Measurements from ENCODE around the gene FAM98C. TPM values are rescaled to one million over a fixed set of nuclear protein-coding genes. Genes with fewer than 3 reads are reported as not detected.

The FAM98C gene
- total and polyA plus RNA-seq, 2 donors (not counting 1 experiment from before 2014, with no cell fraction given): 44.1 to 73.5 TPM

GRCh38 chr19:38355728-38356725 is 46.9 kb upstream of the FAM98C start:
- H3K4me3 ChIP-seq (ENCODE audit: control extremely low read depth in 1 of 5, extremely low read depth in 1 of 5, insufficient read depth in 1 of 5, low read depth in 2 of 5, low read length in 4 of 5): no peak overlapping the region
- H3K27me3 ChIP-seq (replicated peaks in 1 of 4; ENCODE audit: control extremely low read depth in 1 of 4, control insufficient read depth in 3 of 4, insufficient read depth in 4 of 4, low read length in 3 of 4): peaks cover 0 to 6% (median 1%) of the 10 kb centered on the region in 4 experiments
- H3K27ac Mint-ChIP-seq: no peak overlapping the region
- H4K20me1 ChIP-seq (ENCODE audit: control insufficient read depth, insufficient read depth, low read length, poor library complexity, severe bottlenecking): no peaks in the 10 kb centered on the region
- no peak for DNase-seq
- H3K36me3 ChIP-seq (replicated peaks in 1 of 2; ENCODE audit: control extremely low read depth in 1 of 2, control insufficient read depth in 1 of 2, extremely low read depth in 1 of 2, insufficient read depth in 2 of 2, low read length in 1 of 2): no peaks in the 10 kb centered on the region
- H3K4me3 Mint-ChIP-seq: no peak overlapping the region
- H3K9ac ChIP-seq (ENCODE audit: low read length): no peak overlapping the region
- H3K4me1 ChIP-seq (ENCODE audit: control insufficient read depth in 2 of 2, insufficient read depth in 2 of 2, low read length in 2 of 2): no peaks in the 10 kb centered on the region
- no peak for ATAC-seq (ENCODE audit: low read depth)
- H3K9me3 Mint-ChIP-seq (ENCODE audit: insufficient read depth): no peaks in the 10 kb centered on the region
- WGBS (ENCODE audit: insufficient coverage): 89% methylated on average over 10 of the region's 16 CpGs
- no peak for TF ChIP-seq EZH2 (IDR thresholded peaks at IDR 0.05; ENCODE audit: borderline replicate concordance, insufficient read depth, low read depth, low read length, poor library complexity, severe bottlenecking)
- TF ChIP-seq, protein P1, sequence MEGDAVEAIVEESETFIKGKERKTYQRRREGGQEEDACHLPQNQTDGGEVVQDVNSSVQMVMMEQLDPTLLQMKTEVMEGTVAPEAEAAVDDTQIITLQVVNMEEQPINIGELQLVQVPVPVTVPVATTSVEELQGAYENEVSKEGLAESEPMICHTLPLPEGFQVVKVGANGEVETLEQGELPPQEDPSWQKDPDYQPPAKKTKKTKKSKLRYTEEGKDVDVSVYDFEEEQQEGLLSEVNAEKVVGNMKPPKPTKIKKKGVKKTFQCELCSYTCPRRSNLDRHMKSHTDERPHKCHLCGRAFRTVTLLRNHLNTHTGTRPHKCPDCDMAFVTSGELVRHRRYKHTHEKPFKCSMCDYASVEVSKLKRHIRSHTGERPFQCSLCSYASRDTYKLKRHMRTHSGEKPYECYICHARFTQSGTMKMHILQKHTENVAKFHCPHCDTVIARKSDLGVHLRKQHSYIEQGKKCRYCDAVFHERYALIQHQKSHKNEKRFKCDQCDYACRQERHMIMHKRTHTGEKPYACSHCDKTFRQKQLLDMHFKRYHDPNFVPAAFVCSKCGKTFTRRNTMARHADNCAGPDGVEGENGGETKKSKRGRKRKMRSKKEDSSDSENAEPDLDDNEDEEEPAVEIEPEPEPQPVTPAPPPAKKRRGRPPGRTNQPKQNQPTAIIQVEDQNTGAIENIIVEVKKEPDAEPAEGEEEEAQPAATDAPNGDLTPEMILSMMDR (IDR thresholded peaks at IDR 0.05): no peak
- no peak overlapping the region for H3K27ac ChIP-seq (ENCODE audit: low read length in 2 of 2)
- CTCF ChIA-PET: no interaction called here
- H3K4me2 ChIP-seq (replicated peaks; ENCODE audit: low read depth, low read length, poor library complexity, severe bottlenecking): no peak overlapping the region
- H3K27me3 Mint-ChIP-seq: peaks cover 11% of the 10 kb centered on the region
- peaks cover 0 to 2% (median 0%) of the 10 kb centered on the region in 3 donors for H3K9me3 ChIP-seq (ENCODE audit: control extremely low read depth in 1 of 3, control insufficient read depth in 2 of 3, insufficient read depth in 1 of 3, low read length in 2 of 3)
- H3K4me1 Mint-ChIP-seq: peaks cover 5% of the 10 kb centered on the region
- no peak overlapping the region for H2AFZ ChIP-seq (ENCODE audit: insufficient read depth, low read depth, low read length, poor library complexity, severe bottlenecking)
- POLR2A ChIA-PET: no interaction called here
- intact Hi-C loops (cut with micrococcal nuclease): no loop called here
- no peaks in the 10 kb centered on the region for H3K79me2 ChIP-seq (ENCODE audit: control insufficient read depth, insufficient read depth, low read length)

DNA sequence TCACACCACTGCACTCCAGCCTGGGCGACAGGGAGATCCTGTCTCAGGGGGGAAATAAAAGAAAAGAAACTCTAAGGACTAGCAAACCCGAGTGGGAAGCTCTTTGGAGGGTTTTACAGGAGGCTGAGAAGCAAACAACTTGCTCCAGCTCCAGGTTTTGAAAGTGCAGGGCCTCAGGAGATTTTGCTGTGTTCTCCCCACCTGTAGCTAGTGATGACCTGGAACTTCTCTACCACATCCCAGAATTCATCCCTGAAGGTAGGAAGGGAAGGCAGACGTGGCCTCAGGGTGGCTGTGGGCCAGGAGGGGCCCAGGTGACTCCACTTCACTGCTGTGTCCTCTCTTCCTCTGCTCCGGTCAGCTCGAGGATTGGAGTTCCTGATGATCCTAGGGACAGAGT is 44.8 kb upstream of the FAM98C start:
- no peak overlapping the region for H2AFZ ChIP-seq (ENCODE audit: insufficient read depth, low read depth, low read length, poor library complexity, severe bottlenecking)
- DNase-seq (no peak), ATAC-seq (ENCODE audit: low read depth) (no peak)
- no peak overlapping the region for H3K4me2 ChIP-seq (replicated peaks; ENCODE audit: low read depth, low read length, poor library complexity, severe bottlenecking)
- Mint-ChIP-seq H3K4me1 (peaks cover 17% of the 10 kb centered on the region), H3K27ac (no peak overlapping the region), H3K27me3 (peaks cover 13% of the 10 kb centered on the region), H3K4me3 (no peak overlapping the region), H3K9me3 (ENCODE audit: insufficient read depth) (no peaks in the 10 kb centered on the region)
- CTCF ChIA-PET: interaction anchor here (0.8 kb wide), 1 partner anchor 16 kb away, joined by 3 read pairs; the partner anchor contains the start of gene PSMD8
- H3K9ac ChIP-seq (ENCODE audit: low read length): no peak overlapping the region
- 52% methylated on average over 5 of the region's 5 CpGs for WGBS (ENCODE audit: insufficient coverage)
- no peaks in the 10 kb centered on the region for H4K20me1 ChIP-seq (ENCODE audit: control insufficient read depth, insufficient read depth, low read length, poor library complexity, severe bottlenecking)
- H3K4me1 ChIP-seq (ENCODE audit: control insufficient read depth in 2 of 2, insufficient read depth in 2 of 2, low read length in 2 of 2): peaks cover 7 to 17% of the 10 kb centered on the region in 2 donors
- no peak overlapping the region for H3K4me3 ChIP-seq (ENCODE audit: control extremely low read depth in 1 of 5, extremely low read depth in 1 of 5, insufficient read depth in 1 of 5, low read depth in 2 of 5, low read length in 4 of 5)
- H3K27me3 ChIP-seq (replicated peaks in 1 of 4; ENCODE audit: control extremely low read depth in 1 of 4, control insufficient read depth in 3 of 4, insufficient read depth in 4 of 4, low read length in 3 of 4): peaks cover 0 to 18% (median 2%) of the 10 kb centered on the region in 4 experiments
- H3K27ac ChIP-seq (ENCODE audit: low read length in 2 of 2): no peak overlapping the region
- H3K79me2 ChIP-seq (ENCODE audit: control insufficient read depth, insufficient read depth, low read length): no peaks in the 10 kb centered on the region
- POLR2A ChIA-PET: no interaction called here
- TF ChIP-seq EZH2 (IDR thresholded peaks at IDR 0.05; ENCODE audit: borderline replicate concordance, insufficient read depth, low read depth, low read length, poor library complexity, severe bottlenecking): no peak
- TF ChIP-seq, protein P1 (IDR thresholded peaks at IDR 0.05): no peak
- peaks cover 0 to 6% (median 0%) of the 10 kb centered on the region in 3 donors for H3K9me3 ChIP-seq (ENCODE audit: control extremely low read depth in 1 of 3, control insufficient read depth in 2 of 3, insufficient read depth in 1 of 3, low read length in 2 of 3)
- H3K36me3 ChIP-seq (replicated peaks in 1 of 2; ENCODE audit: control extremely low read depth in 1 of 2, control insufficient read depth in 1 of 2, extremely low read depth in 1 of 2, insufficient read depth in 2 of 2, low read length in 1 of 2): no peaks in the 10 kb centered on the region
- intact Hi-C loops (cut with micrococcal nuclease): no loop called here

Measured in B cell (primary cell).